Mesendoderm (in vitro differentiated cells): ENCODE data around the gene PTPRM.
A peak's percentile ranks its signal among the peaks of the same experiment; 100 is the strongest.

Experiments
- DNase-seq: peaks from one replicate; pipeline ENCODE4 v3.0.0; 2013
- H2AK5ac ChIP-seq: 2 replicates; pipeline ENCODE4 v1.6.1; 2013; ENCODE audit warnings: low read length, inconsistent platforms
- H2BK120ac ChIP-seq: 2 replicates; pipeline ENCODE4 v1.6.1; 2013; ENCODE audit warnings: low read depth, mild to moderate bottlenecking, low read length, moderate library complexity, mixed read lengths
- H2BK15ac ChIP-seq: replicated peaks from 2 replicates; pipeline ENCODE4 v1.6.1; 2013; ENCODE audit warnings: low read depth, mild to moderate bottlenecking, moderate library complexity
- H2BK5ac ChIP-seq: 2 replicates; pipeline ENCODE4 v1.6.1; 2013; ENCODE audit warnings: low read length, inconsistent platforms
- H3K18ac ChIP-seq: 2 replicates; pipeline ENCODE4 v1.6.1; 2013; ENCODE audit warnings: mild to moderate bottlenecking, low read length, mixed read lengths
- H3K23ac ChIP-seq: one replicate; pipeline ENCODE4 v1.6.1; 2013; ENCODE audit warnings: low read length
- H3K27ac ChIP-seq: 2 replicates; pipeline ENCODE4 v1.5.1; 2013; ENCODE audit warnings: low read depth, mild to moderate bottlenecking, inconsistent platforms, low read length, moderate library complexity
- H3K27me3 ChIP-seq: 2 replicates; pipeline ENCODE4 v1.6.1; 2013; ENCODE audit warnings: low read length, control low read depth, mild to moderate bottlenecking, inconsistent platforms; ENCODE audit not compliant: insufficient read depth, poor library complexity
- H3K36me3 ChIP-seq: 2 replicates; pipeline ENCODE4 v1.6.1; 2013; ENCODE audit warnings: low read length, inconsistent platforms; ENCODE audit not compliant: control insufficient read depth, insufficient read depth
- H3K4ac ChIP-seq: one replicate; pipeline ENCODE4 v1.6.1; 2013; ENCODE audit warnings: low read depth, mild to moderate bottlenecking, low read length, moderate library complexity
- H3K4me1 ChIP-seq: 2 replicates; pipeline ENCODE4 v1.6.1; 2013; ENCODE audit warnings: low read depth, low read length, inconsistent platforms; ENCODE audit not compliant: control insufficient read depth
- H3K4me2 ChIP-seq: 2 replicates; pipeline ENCODE4 v1.6.1; 2013; ENCODE audit warnings: low read length
- H3K4me3 ChIP-seq: 2 replicates; pipeline ENCODE4 v1.5.1; 2013; ENCODE audit warnings: mild to moderate bottlenecking, low read length
- H3K56ac ChIP-seq: one replicate; pipeline ENCODE4 v1.6.1; 2013; ENCODE audit warnings: low read length
- H3K79me1 ChIP-seq: 2 replicates; pipeline ENCODE4 v1.6.1; 2013; ENCODE audit warnings: low read length, inconsistent platforms
- H3K79me2 ChIP-seq: 2 replicates; pipeline ENCODE4 v1.6.1; 2013; ENCODE audit warnings: mild to moderate bottlenecking, low read length; ENCODE audit not compliant: control insufficient read depth, insufficient read depth
- H3K9ac ChIP-seq: 2 replicates; pipeline ENCODE4 v1.6.1; 2013; ENCODE audit warnings: low read length, inconsistent platforms
- H4K5ac ChIP-seq: one replicate; pipeline ENCODE4 v1.6.1; 2013; ENCODE audit warnings: low read length
- H4K8ac ChIP-seq: one replicate; pipeline ENCODE4 v1.6.1; 2013; ENCODE audit warnings: low read depth, mild to moderate bottlenecking, control low read depth, low read length, moderate library complexity
- WGBS: extraction: QIAGEN DNeasy Blood & Tissue Kit; methylation state at CpG from one replicate; pipeline ENCODE4 v1.1.7; 2013; ENCODE audit warnings: low lambda C conversion rate, missing lambda C conversion rate; ENCODE audit not compliant: insufficient coverage; ENCODE audit errors: extremely low coverage; 5-methylcytosine and 5-hydroxymethylcytosine counted together

Gene PTPRM

GRCh38 chr18:8133888-8134287 is 566.8 kb downstream of the PTPRM start:
- WGBS: no CpG with 5 or more reads among the region's 1 CpG
- Histone ChIP-seq H3K79me2 (no peaks in the 10 kb centered on the region), H3K36me3 (no peaks in the 10 kb centered on the region), H3K79me1 (no peaks in the 10 kb centered on the region), H3K4me3 (no peak overlapping the region), H4K8ac (no peak overlapping the region), H2AK5ac (no peak overlapping the region), H3K56ac (no peak overlapping the region), H3K4me2 (no peak overlapping the region), H2BK5ac (no peak overlapping the region), H3K23ac (no peak overlapping the region), H3K4me1 (no peaks in the 10 kb centered on the region), H3K4ac (no peak overlapping the region), H4K5ac (no peak overlapping the region), H3K27me3 (no peaks in the 10 kb centered on the region), H2BK15ac (no peak overlapping the region), H3K9ac (no peak overlapping the region), H3K18ac (no peak overlapping the region), H2BK120ac (no peak overlapping the region), H3K27ac (no peak overlapping the region)
- no peak for DNase-seq

- no peak overlapping the region for H3K18ac ChIP-seq
- no peak overlapping the region for H3K4me3 ChIP-seq
- no peak overlapping the region for H3K9ac ChIP-seq
- no peak overlapping the region for H3K23ac ChIP-seq
- no peak overlapping the region for H3K27ac ChIP-seq
- H3K36me3 ChIP-seq: no peaks in the 10 kb centered on the region
- H3K4me1 ChIP-seq: no peaks in the 10 kb centered on the region
- no peak overlapping the region for H2BK5ac ChIP-seq
- no peaks in the 10 kb centered on the region for H3K27me3 ChIP-seq
- DNase-seq: no peak
- no peaks in the 10 kb centered on the region for H3K79me1 ChIP-seq
- H4K5ac ChIP-seq: no peak overlapping the region
- H4K8ac ChIP-seq: no peak overlapping the region
- no peak overlapping the region for H2BK15ac ChIP-seq
- H3K4me2 ChIP-seq: no peak overlapping the region
- H2AK5ac ChIP-seq: no peak overlapping the region
- H2BK120ac ChIP-seq: no peak overlapping the region
- H3K79me2 ChIP-seq: no peaks in the 10 kb centered on the region
- H3K4ac ChIP-seq: no peak overlapping the region
- WGBS: no CpG with 5 or more reads among the region's 10 CpGs
- H3K56ac ChIP-seq: no peak overlapping the region
Measured at GRCh38 chr18:8139127-8139527, 572.0 kb downstream of the PTPRM start.

GRCh38 chr18:8139891-8140406 is 572.8 kb downstream of the PTPRM start:
- H4K8ac ChIP-seq: no peak overlapping the region
- no peak overlapping the region for H2BK15ac ChIP-seq
- H3K18ac ChIP-seq: no peak overlapping the region
- WGBS: no CpG with 5 or more reads among the region's 7 CpGs
- H3K56ac ChIP-seq: no peak overlapping the region
- no peak overlapping the region for H3K4me3 ChIP-seq
- no peak overlapping the region for H3K4ac ChIP-seq
- H3K4me1 ChIP-seq: no peaks in the 10 kb centered on the region
- DNase-seq: no peak
- H3K4me2 ChIP-seq: no peak overlapping the region
- no peak overlapping the region for H2BK120ac ChIP-seq
- H3K9ac ChIP-seq: no peak overlapping the region
- H3K27me3 ChIP-seq: no peaks in the 10 kb centered on the region
- H3K27ac ChIP-seq: no peak overlapping the region
- H3K79me2 ChIP-seq: no peaks in the 10 kb centered on the region
- no peak overlapping the region for H2AK5ac ChIP-seq
- H3K23ac ChIP-seq: no peak overlapping the region
- H4K5ac ChIP-seq: no peak overlapping the region
- H2BK5ac ChIP-seq: no peak overlapping the region
- no peaks in the 10 kb centered on the region for H3K36me3 ChIP-seq
- H3K79me1 ChIP-seq: no peaks in the 10 kb centered on the region

GRCh38 chr18:8140841-8141501 is 573.9 kb downstream of the PTPRM start:
- no peak overlapping the region for H3K56ac ChIP-seq
- H3K4me3 ChIP-seq: no peak overlapping the region
- WGBS: no CpG with 5 or more reads among the region's 8 CpGs

GRCh38 chr18:8142131-8142711 is 575.1 kb downstream of the PTPRM start:
- Histone ChIP-seq H3K23ac (no peak overlapping the region), H2BK15ac (no peak overlapping the region), H3K4me1 (no peaks in the 10 kb centered on the region), H3K79me2 (no peaks in the 10 kb centered on the region), H3K9ac (no peak overlapping the region), H3K56ac (no peak overlapping the region), H3K27ac (no peak overlapping the region), H4K5ac (no peak overlapping the region), H3K79me1 (no peaks in the 10 kb centered on the region), H3K27me3 (no peaks in the 10 kb centered on the region), H3K4ac (no peak overlapping the region), H2BK120ac (no peak overlapping the region), H3K36me3 (no peaks in the 10 kb centered on the region), H2BK5ac (no peak overlapping the region), H3K18ac (no peak overlapping the region), H2AK5ac (no peak overlapping the region), H3K4me2 (no peak overlapping the region), H4K8ac (no peak overlapping the region), H3K4me3 (no peak overlapping the region)
- WGBS: no CpG with 5 or more reads among the region's 8 CpGs
- DNase-seq: peak; percentile 43

More at GRCh38 chr18:8140841-8141501, 573.9 kb downstream of the PTPRM start:
- Histone ChIP-seq H4K5ac (no peak overlapping the region), H3K4me2 (no peak overlapping the region), H3K79me1 (no peaks in the 10 kb centered on the region), H3K27ac (no peak overlapping the region), H3K79me2 (no peaks in the 10 kb centered on the region), H3K27me3 (no peaks in the 10 kb centered on the region), H4K8ac (no peak overlapping the region), H2BK120ac (no peak overlapping the region), H2AK5ac (no peak overlapping the region), H3K23ac (no peak overlapping the region), H2BK5ac (no peak overlapping the region), H3K36me3 (no peaks in the 10 kb centered on the region), H2BK15ac (no peak overlapping the region), H3K9ac (no peak overlapping the region), H3K18ac (no peak overlapping the region), H3K4me1 (no peaks in the 10 kb centered on the region), H3K4ac (no peak overlapping the region)
- DNase-seq: peak; percentile 44
